Hepatocyte (in vitro differentiated cells): ENCODE measurements around the gene ADCY6. TPM values are rescaled to one million over a fixed set of nuclear protein-coding genes. Genes with fewer than 3 reads are reported as not detected.
A peak's percentile ranks its signal among the peaks of the same experiment; 100 is the strongest.

Experiments used
- DNase-seq: peaks from one replicate; pipeline ENCODE4 v3.0.0-alpha.2; 2016; ENCODE audit warnings: low spot score
- H2AFZ ChIP-seq: fragments of 200-600 bp; sonication (generic); 2 replicates; pipeline ENCODE4 v1.6.0; 2016; ENCODE audit warnings: antibody characterized with exemption, mild to moderate bottlenecking
- H3K27ac ChIP-seq: fragments of 200-600 bp; sonication (generic); 2 replicates; pipeline ENCODE4 v1.5.1; 2016; ENCODE audit warnings: mild to moderate bottlenecking
- H3K27me3 ChIP-seq: fragments of 200-600 bp; sonication (generic); 2 replicates; pipeline ENCODE4 v1.6.1; 2016
- H3K36me3 ChIP-seq: fragments of 200-600 bp; sonication (generic); replicated peaks from 2 replicates; pipeline ENCODE4 v1.5.1; 2016; ENCODE audit warnings: low read depth; ENCODE audit not compliant: insufficient read depth
- H3K4me1 ChIP-seq: fragments of 200-600 bp; sonication (generic); 2 replicates; pipeline ENCODE4 v1.5.1; 2016; ENCODE audit warnings: mild to moderate bottlenecking, moderate library complexity; ENCODE audit not compliant: insufficient read depth
- H3K4me2 ChIP-seq: fragments of 200-600 bp; sonication (generic); 2 replicates; pipeline ENCODE4 v1.6.0; 2016
- H3K4me3 ChIP-seq: fragments of 200-600 bp; sonication (generic); 2 replicates; pipeline ENCODE4 v1.5.1; 2016; ENCODE audit warnings: mild to moderate bottlenecking
- H3K79me2 ChIP-seq: fragments of 200-600 bp; sonication (generic); 2 replicates; pipeline ENCODE4 v1.6.0; 2017; ENCODE audit warnings: mild to moderate bottlenecking
- H3K9me2 ChIP-seq: fragments of 200-600 bp; sonication (generic); replicated peaks from 2 replicates; pipeline ENCODE4 v1.6.0; 2017; ENCODE audit warnings: mild to moderate bottlenecking; ENCODE audit not compliant: insufficient read depth
- H3K9me3 ChIP-seq: fragments of 200-600 bp; sonication (generic); 2 replicates; pipeline ENCODE4 v1.5.1; 2016; ENCODE audit warnings: low read depth, mild to moderate bottlenecking
- H4K20me1 ChIP-seq: fragments of 200-600 bp; sonication (generic); 2 replicates; pipeline ENCODE4 v1.6.0; 2016; ENCODE audit warnings: mild to moderate bottlenecking; ENCODE audit not compliant: insufficient read depth, poor library complexity, severe bottlenecking
- CTCF ChIP-seq: fragments of 200-600 bp; sonication (generic); IDR thresholded peaks from 2 replicates; pipeline ENCODE4 v1.5.1; 2016; ENCODE audit warnings: antibody characterized with exemption, mild to moderate bottlenecking; ENCODE audit not compliant: poor library complexity
- EZH2 ChIP-seq: fragments of 200-600 bp; sonication (generic); IDR thresholded peaks from 2 replicates; pipeline ENCODE4 v1.6.1; 2016; ENCODE audit warnings: antibody characterized with exemption, mild to moderate bottlenecking, borderline replicate concordance
- EZH2phosphoT487 ChIP-seq: fragments of 200-600 bp; sonication (generic); IDR thresholded peaks from one replicate; pipeline ENCODE4 v1.6.1; 2018; ENCODE audit warnings: antibody characterized with exemption, mild to moderate bottlenecking, low read depth, moderate library complexity; ENCODE audit not compliant: unreplicated experiment, severe bottlenecking
- WGBS: methylation state at CpG from one replicate; pipeline ENCODE4 v1.1.6; 2016; ENCODE audit warnings: low lambda C conversion rate; ENCODE audit errors: missing lambda C conversion rate; 5-methylcytosine and 5-hydroxymethylcytosine counted together
- polyA plus RNA-seq: library from polyadenylated mRNA; unstranded; fragments of >200 nt; fragmentation: Nextera tagmentation; extraction: Ambion mirVana; gene quantifications from 2 replicates; pipeline ENCODE4 v1.2.1, GENCODE V29; 2016
- total RNA-seq: library from RNA; depleted of rRNA; stranded (reverse); fragments of >200 nt; gene quantifications from 2 replicates; pipeline ENCODE4 v1.2.3, GENCODE V29; 2014

The ADCY6 gene
- total and polyA plus RNA-seq, 2 experiments from 2014 or later, result 22.7 to 37.7 TPM

GRCh38 chr12:48810903-48811431 lies 22.1 kb upstream of the ADCY6 start:
- peak overlapping the region; percentile 8 for H3K4me2 ChIP-seq

GRCh38 chr12:48807981-48808380 lies 19.1 kb upstream of the ADCY6 start:
- H3K27me3 ChIP-seq, result no peaks in the 10 kb centered on the region
- H3K27ac ChIP-seq, result no peak overlapping the region
- no peak overlapping the region for H2AFZ ChIP-seq
- H4K20me1 ChIP-seq, result no peaks in the 10 kb centered on the region
- H3K79me2 ChIP-seq, result no peaks in the 10 kb centered on the region
- H3K4me3 ChIP-seq, result no peak overlapping the region
- H3K4me2 ChIP-seq, result no peak overlapping the region
- peaks cover 22% of the 10 kb centered on the region for H3K4me1 ChIP-seq
- no peaks in the 10 kb centered on the region for H3K36me3 ChIP-seq
- TF ChIP-seq CTCF, result no peak
- no peak for TF ChIP-seq EZH2phosphoT487
- WGBS, result 96% methylated on average over 3 of the region's 3 CpGs
- no peak for DNase-seq
- H3K9me3 ChIP-seq, result no peaks in the 10 kb centered on the region
- no peaks in the 10 kb centered on the region for H3K9me2 ChIP-seq

More at GRCh38 chr12:48810903-48811431, 22.1 kb upstream of the ADCY6 start:
- H3K4me3 ChIP-seq, result no peak overlapping the region
- WGBS, result 28% methylated on average over 5 of the region's 5 CpGs
- peak overlapping the region; percentile 46 for H3K27ac ChIP-seq
- H2AFZ ChIP-seq, result no peak overlapping the region
- no peaks in the 10 kb centered on the region for H3K9me2 ChIP-seq
- no peaks in the 10 kb centered on the region for H3K27me3 ChIP-seq
- TF ChIP-seq EZH2, result no peak
- no peak for TF ChIP-seq EZH2phosphoT487
- TF ChIP-seq CTCF, result no peak
- H4K20me1 ChIP-seq, result no peaks in the 10 kb centered on the region
- DNase-seq, result peak; percentile 76
- H3K9me3 ChIP-seq, result no peaks in the 10 kb centered on the region
- H3K79me2 ChIP-seq, result no peaks in the 10 kb centered on the region
- peaks cover 34% of the 10 kb centered on the region for H3K4me1 ChIP-seq
- no peaks in the 10 kb centered on the region for H3K36me3 ChIP-seq

GRCh38 chr12:48803675-48804074 lies 14.8 kb upstream of the ADCY6 start:
- Histone ChIP-seq H2AFZ (no peak overlapping the region), H3K4me1 (no peaks in the 10 kb centered on the region), H3K4me3 (no peak overlapping the region), H3K4me2 (no peak overlapping the region), H3K27me3 (no peaks in the 10 kb centered on the region), H3K36me3 (no peaks in the 10 kb centered on the region), H4K20me1 (no peaks in the 10 kb centered on the region), H3K9me3 (no peaks in the 10 kb centered on the region), H3K27ac (no peak overlapping the region), H3K9me2 (no peaks in the 10 kb centered on the region), H3K79me2 (no peaks in the 10 kb centered on the region)
- no peak for DNase-seq
- 55% methylated on average over 1 of the region's 1 CpG for WGBS
- no peak for TF ChIP-seq CTCF
- TF ChIP-seq EZH2, result no peak
- TF ChIP-seq EZH2phosphoT487, result no peak
